Measurements from ENCODE around the gene C12orf43.

DNA sequence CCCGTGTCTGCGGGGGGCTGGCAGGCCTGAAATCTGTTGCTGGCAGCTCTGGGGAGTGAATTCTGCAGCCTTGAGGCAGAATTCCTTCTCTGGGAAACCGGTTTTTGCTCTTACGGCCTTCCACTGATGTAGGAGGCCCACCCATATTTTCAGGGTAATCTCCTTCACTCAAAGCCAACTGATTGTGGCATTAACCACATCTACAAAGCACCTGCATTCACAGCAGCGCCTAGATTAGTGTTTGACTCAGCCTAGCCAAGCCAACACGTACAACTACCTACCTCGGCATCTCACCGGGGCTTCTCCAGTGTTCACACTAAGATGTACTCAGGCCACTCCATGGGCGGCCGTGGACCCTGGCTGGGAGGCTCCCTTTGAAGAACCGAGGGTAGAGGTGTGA, 15.8 kb downstream of the C12orf43 start:
- TF ChIP-seq, protein P1, sequence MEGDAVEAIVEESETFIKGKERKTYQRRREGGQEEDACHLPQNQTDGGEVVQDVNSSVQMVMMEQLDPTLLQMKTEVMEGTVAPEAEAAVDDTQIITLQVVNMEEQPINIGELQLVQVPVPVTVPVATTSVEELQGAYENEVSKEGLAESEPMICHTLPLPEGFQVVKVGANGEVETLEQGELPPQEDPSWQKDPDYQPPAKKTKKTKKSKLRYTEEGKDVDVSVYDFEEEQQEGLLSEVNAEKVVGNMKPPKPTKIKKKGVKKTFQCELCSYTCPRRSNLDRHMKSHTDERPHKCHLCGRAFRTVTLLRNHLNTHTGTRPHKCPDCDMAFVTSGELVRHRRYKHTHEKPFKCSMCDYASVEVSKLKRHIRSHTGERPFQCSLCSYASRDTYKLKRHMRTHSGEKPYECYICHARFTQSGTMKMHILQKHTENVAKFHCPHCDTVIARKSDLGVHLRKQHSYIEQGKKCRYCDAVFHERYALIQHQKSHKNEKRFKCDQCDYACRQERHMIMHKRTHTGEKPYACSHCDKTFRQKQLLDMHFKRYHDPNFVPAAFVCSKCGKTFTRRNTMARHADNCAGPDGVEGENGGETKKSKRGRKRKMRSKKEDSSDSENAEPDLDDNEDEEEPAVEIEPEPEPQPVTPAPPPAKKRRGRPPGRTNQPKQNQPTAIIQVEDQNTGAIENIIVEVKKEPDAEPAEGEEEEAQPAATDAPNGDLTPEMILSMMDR (IDR thresholded peaks at IDR 0.05; ENCODE audit: insufficient read depth, low read length): no peak
- TF ChIP-seq SPI1 (IDR thresholded peaks at IDR 0.05; ENCODE audit: borderline replicate concordance, low read depth): no peak

All from HL-60 (cell line).